H1 (cell line): ENCODE data around the gene AP1M2. TPM values are rescaled to one million over a fixed set of nuclear protein-coding genes. Genes with fewer than 3 reads are reported as not detected.

Experiments
- CTCF ChIA-PET: fragments of 300-600 bp; sonication (Branson Sonifier 250); formaldehyde crosslinking; loops from one replicate; lab custom pipeline; 2021; ENCODE audit not compliant: partially characterized antibody; lab: Charles Lee
- POLR2A ChIA-PET: fragments of 300-600 bp; sonication (Branson Sonifier 250); formaldehyde crosslinking; loops from one replicate; lab custom pipeline; 2021; ENCODE audit warnings: inconsistent platforms; ENCODE audit not compliant: partially characterized antibody; lab: Charles Lee
- DNase-seq, 2 experiments: peaks; one replicate each; pipeline versions ENCODE4 v3.0.0 to v3.0.0-alpha.2; 2010 to 2022; ENCODE audit warnings: low spot score in 2 of 2, low read depth in 1 of 2, mixed read lengths in 1 of 2
- FAIRE-seq: peaks from 2 replicates; lab custom pipeline; 2011; peaks lifted over from hg19 to GRCh38; lab: Jason Lieb, UNC
- H2AFZ ChIP-seq: 2 replicates; pipeline ENCODE4 v1.8.1; 2012; ENCODE audit warnings: low read length, inconsistent platforms
- H2AK5ac ChIP-seq: 2 replicates; pipeline ENCODE4 v1.6.1; 2013; ENCODE audit warnings: low read depth, low read length
- H2BK120ac ChIP-seq: replicated peaks from 2 replicates; pipeline ENCODE3; 2013; ENCODE audit warnings: low read depth, low read length, inconsistent platforms
- H2BK12ac ChIP-seq: 2 replicates; pipeline ENCODE4 v1.6.1; 2013; ENCODE audit warnings: low read depth, low read length
- H2BK15ac ChIP-seq: 2 replicates; pipeline ENCODE4 v1.6.1; 2013; ENCODE audit warnings: low read length
- H2BK20ac ChIP-seq: 2 replicates; pipeline ENCODE4 v1.6.1; 2013; ENCODE audit warnings: low read length
- H2BK5ac ChIP-seq: 2 replicates; pipeline ENCODE4 v1.6.1; 2013; ENCODE audit warnings: low read depth, low read length
- H3K14ac ChIP-seq: 2 replicates; pipeline ENCODE4 v1.6.1; 2013; ENCODE audit warnings: inconsistent platforms; ENCODE audit not compliant: insufficient read length
- H3K18ac ChIP-seq: 2 replicates; pipeline ENCODE4 v1.6.1; 2013; ENCODE audit warnings: low read length; ENCODE audit errors: extremely low read depth
- H3K23ac ChIP-seq: 2 replicates; pipeline ENCODE4 v1.6.1; 2013; ENCODE audit warnings: inconsistent platforms; ENCODE audit not compliant: insufficient read length
- H3K23me2 ChIP-seq: 2 replicates; pipeline ENCODE4 v1.6.1; 2013; ENCODE audit warnings: low read depth, low read length
- H3K27ac ChIP-seq: 2 replicates; pipeline ENCODE4 v1.6.1; 2011; ENCODE audit warnings: low read depth, low read length, inconsistent platforms
- H3K27me3 ChIP-seq, 4 experiments: replicated peaks in 1 of 4; 1 replicate in 1 of 4; 2 replicates in 3 of 4; pipeline versions ENCODE4 v1.6.1 to v1.8.1; 2011 to 2013; ENCODE audit warnings: low read length in 3 of 4, mild to moderate bottlenecking in 3 of 4, inconsistent platforms in 2 of 4, mixed read lengths in 2 of 4, moderate library complexity in 1 of 4; ENCODE audit not compliant: control insufficient read depth in 3 of 4, insufficient read depth in 3 of 4; ENCODE audit errors: extremely low read depth in 1 of 4
- H3K36me3 ChIP-seq, 4 experiments: 2 replicates each; pipeline versions ENCODE4 v1.6.1 to v1.8.1; 2011 to 2013; ENCODE audit warnings: mild to moderate bottlenecking in 4 of 4, low read length in 3 of 4, moderate library complexity in 2 of 4, control low read depth in 1 of 4, inconsistent platforms in 1 of 4; ENCODE audit not compliant: insufficient read depth in 4 of 4, control insufficient read depth in 2 of 4
- H3K4ac ChIP-seq: replicated peaks from 2 replicates; pipeline ENCODE3; 2013; ENCODE audit warnings: low read length, low read depth, mixed read lengths, inconsistent platforms; ENCODE audit not compliant: insufficient read length
- H3K4me1 ChIP-seq, 4 experiments: replicated peaks in 1 of 4; 1 replicate in 1 of 4; 2 replicates in 3 of 4; pipeline versions ENCODE4 v1.6.1 to v1.8.1; 2011 to 2013; ENCODE audit warnings: low read length in 3 of 4, inconsistent platforms in 2 of 4, mixed read lengths in 1 of 4; ENCODE audit not compliant: insufficient read depth in 4 of 4, control insufficient read depth in 3 of 4
- H3K4me2 ChIP-seq, 2 experiments: 2 replicates each; pipeline versions ENCODE4 v1.6.1 to v1.8.1; 2011 to 2013; ENCODE audit warnings: low read depth in 2 of 2, low read length in 2 of 2, control low read depth in 1 of 2, inconsistent platforms in 1 of 2, mild to moderate bottlenecking in 1 of 2; ENCODE audit not compliant: insufficient read depth in 1 of 2
- H3K4me3 ChIP-seq, 4 experiments: fragments of 200-600, 300-600 bp in 1 of 4; sonication (generic), shearing (Covaris generic), sonication (Bioruptor Twin) in 1 of 4; 2 replicates each; pipeline versions ENCODE4 v1.5.1 to v1.8.1; 2011 to 2016; ENCODE audit warnings: low read length in 4 of 4, low read depth in 3 of 4, control low read depth in 2 of 4, inconsistent platforms in 2 of 4, mild to moderate bottlenecking in 2 of 4, mixed read lengths in 1 of 4, moderate library complexity in 1 of 4; ENCODE audit not compliant: insufficient read depth in 2 of 4; ENCODE audit errors: extremely low read depth in 1 of 4
- H3K56ac ChIP-seq: replicated peaks from 2 replicates; pipeline ENCODE3; 2013; ENCODE audit warnings: low read depth, mild to moderate bottlenecking, mixed read lengths, low read length, inconsistent platforms; ENCODE audit not compliant: insufficient read length
- H3K79me1 ChIP-seq: 2 replicates; pipeline ENCODE4 v1.6.1; 2013; ENCODE audit warnings: low read depth, low read length, control low read depth
- H3K79me2 ChIP-seq, 2 experiments: 2 replicates each; pipeline versions ENCODE4 v1.6.1 to v1.8.1; 2012 to 2013; ENCODE audit warnings: low read length in 2 of 2, mild to moderate bottlenecking in 2 of 2, inconsistent platforms in 1 of 2; ENCODE audit not compliant: insufficient read depth in 2 of 2, control insufficient read depth in 1 of 2
- H3K9ac ChIP-seq, 4 experiments: replicated peaks in 1 of 4; 1 replicate in 1 of 4; 2 replicates in 3 of 4; pipeline versions ENCODE4 v1.6.1 to v1.8.1; 2011 to 2013; ENCODE audit warnings: low read depth in 3 of 4, low read length in 3 of 4, control low read depth in 2 of 4, mild to moderate bottlenecking in 2 of 4, moderate library complexity in 2 of 4, inconsistent platforms in 1 of 4; ENCODE audit errors: extremely low read depth in 1 of 4
- H3K9me3 ChIP-seq, 2 experiments: 2 replicates each; pipeline versions ENCODE4 v1.6.1 to v1.8.1; 2012 to 2013; ENCODE audit warnings: mild to moderate bottlenecking in 2 of 2, moderate library complexity in 2 of 2, control low read depth in 1 of 2, inconsistent platforms in 1 of 2, low read depth in 1 of 2, low read length in 1 of 2, mixed read lengths in 1 of 2; ENCODE audit not compliant: insufficient read depth in 2 of 2
- H4K20me1 ChIP-seq, 2 experiments: replicated peaks in 1 of 2; 2 replicates each; pipeline versions ENCODE3 to v1.8.1; 2011 to 2013; ENCODE audit warnings: inconsistent platforms in 2 of 2, low read length in 2 of 2, mild to moderate bottlenecking in 1 of 2; ENCODE audit not compliant: insufficient read depth in 2 of 2, control insufficient read depth in 1 of 2
- H4K5ac ChIP-seq: 2 replicates; pipeline ENCODE4 v1.6.1; 2013; ENCODE audit warnings: low read length, low read depth, mixed read lengths, inconsistent platforms; ENCODE audit not compliant: insufficient read length
- H4K8ac ChIP-seq: 2 replicates; pipeline ENCODE4 v1.8.0; 2013; ENCODE audit warnings: mild to moderate bottlenecking, moderate library complexity, low read length, inconsistent platforms; ENCODE audit not compliant: insufficient read depth; ENCODE audit errors: extremely low read depth
- H4K91ac ChIP-seq: replicated peaks from 2 replicates; pipeline ENCODE3; 2013; ENCODE audit warnings: low read length, mixed read lengths, inconsistent platforms; ENCODE audit not compliant: insufficient read length
- BCL11A ChIP-seq, 2 experiments: IDR thresholded peaks; one replicate each; pipeline ENCODE4 v1.6.1; 2011; ENCODE audit warnings: low read depth in 2 of 2, low read length in 2 of 2, mild to moderate bottlenecking in 2 of 2
- CTBP2 ChIP-seq: IDR thresholded peaks from 2 replicates; pipeline ENCODE4 v1.7.0; 2011; ENCODE audit warnings: borderline replicate concordance, mild to moderate bottlenecking, moderate library complexity, mixed read lengths, low read length; ENCODE audit not compliant: insufficient read depth, insufficient read length
- EGR1 ChIP-seq: IDR thresholded peaks from 2 replicates; pipeline ENCODE4 v1.6.1; 2011; ENCODE audit warnings: low read depth, low read length, borderline replicate concordance
- SRF ChIP-seq: IDR thresholded peaks from 2 replicates; pipeline ENCODE4 v1.6.1; 2011; ENCODE audit warnings: mild to moderate bottlenecking, low read depth, low read length, moderate library complexity
- WGBS, 2 experiments: shearing (Covaris generic) in 1 of 2; methylation state at CpG; one replicate each; pipeline versions ENCODE4 v1.1.6 to v1.1.7; 2013 to 2015; ENCODE audit warnings: low lambda C conversion rate in 2 of 2, mixed read lengths in 2 of 2, inconsistent platforms in 1 of 2, low coverage in 1 of 2, missing lambda C conversion rate in 1 of 2; ENCODE audit not compliant: insufficient replicate concordance in 2 of 2, insufficient coverage in 1 of 2, insufficient read length in 1 of 2; ENCODE audit errors: extremely low coverage in 1 of 2, missing lambda C conversion rate in 1 of 2; 5-methylcytosine and 5-hydroxymethylcytosine counted together
- polyA plus RNA-seq, 7 experiments: library from polyadenylated mRNA; depleted of rRNA in 3 of 7; stranded (reverse) in 5 of 7; unstranded in 2 of 7; fragments of >200 nt in 5 of 7; fragments of 200-250 nt in 2 of 7; gene quantifications; 1 replicate in 5 of 7; 2 replicates in 1 of 7; 4 replicates in 1 of 7; pipeline versions ENCODE4 v1.2.1 to v1.2.3, GENCODE V29; 2011 to 2013; ENCODE audit warnings: missing spikeins in 2 of 7, mixed read lengths in 2 of 7
- total RNA-seq: library from RNA; stranded (reverse); fragmentation: NEBNext Ultra II Directional; extraction: Animal tissue kit (Norgen Biotek cat#: 25700); gene quantifications from 2 replicates; pipeline ENCODE4 v1.2.1, GENCODE V29; 2021
- TF ChIP-seq, protein P1 (sequence below): IDR thresholded peaks from 2 replicates; pipeline ENCODE4 v1.6.1; 2012; ENCODE audit warnings: low read length, inconsistent platforms

The AP1M2 gene
- total and polyA plus RNA-seq, 2 of the 8 experiments (the other 6 are each of a cell fraction or from before 2014, with no cell fraction given): 140 to 161 TPM

DNA sequence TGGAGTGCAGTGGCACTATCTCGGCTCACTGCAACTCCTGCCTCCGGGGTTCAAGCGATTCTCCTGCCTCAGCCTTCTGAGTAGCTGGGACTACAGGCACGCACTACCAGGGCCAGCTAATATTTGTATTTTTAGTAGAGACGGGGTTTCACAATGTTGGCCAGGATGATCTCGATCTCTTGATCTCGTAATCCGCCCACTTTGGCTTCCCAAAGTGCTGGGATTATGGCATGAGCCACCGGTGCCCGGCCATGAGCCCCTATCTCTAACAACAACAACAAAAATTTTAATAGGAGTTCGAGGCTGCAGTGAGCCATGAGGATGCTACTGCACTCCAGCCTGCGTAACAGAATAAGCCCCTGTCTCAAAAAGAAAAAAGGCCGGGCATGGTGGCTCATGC is 5.0 kb downstream of the AP1M2 start:
- H4K5ac ChIP-seq: no peak overlapping the region
- no peak overlapping the region for H3K14ac ChIP-seq
- no peaks in the 10 kb centered on the region; the same call in 1 of the 2 replicates for H3K23me2 ChIP-seq
- no peak overlapping the region for H3K23ac ChIP-seq
- ChIA-PET CTCF (interaction anchor here (0.7 to 8.7 kb wide), 42 partner anchors 8 to 291 kb away, joined by 3 to 267 read pairs (median 9); partner anchors contain the start of genes DNM2, QTRT1 and SLC44A2), POLR2A (interaction anchor here (0.6 to 6.8 kb wide), 20 partner anchors 8 to 608 kb away, joined by 3 to 33 read pairs (median 6); partner anchors contain the start of genes QTRT1 and SLC44A2)
- no peak overlapping the region for H3K4ac ChIP-seq
- no peak overlapping the region for H2AFZ ChIP-seq
- no peak overlapping the region for H4K91ac ChIP-seq
- WGBS, 2 experiments: 93% methylated on average over 12 of the region's 13 CpGs; no CpG with 5 or more reads in 1 of the 2 experiments
- H3K56ac ChIP-seq: no peak overlapping the region
- no peak overlapping the region for H2BK120ac ChIP-seq
- H3K79me1 ChIP-seq: peaks cover 3% of the 10 kb centered on the region; the same call in 1 of the 2 replicates
- H3K79me2 ChIP-seq: peaks cover 0 to 5% of the 10 kb centered on the region in 2 experiments; a peak in 1 of 4 replicates
- H4K20me1 ChIP-seq: peaks cover 2 to 6% of the 10 kb centered on the region in 2 experiments
- DNase-seq (no peak), FAIRE-seq (no peak)
- H3K9me3 ChIP-seq: no peaks in the 10 kb centered on the region
- H2BK5ac ChIP-seq: no peak overlapping the region
- H3K4me2 ChIP-seq: no peak overlapping the region
- H3K27me3 ChIP-seq: no peaks in the 10 kb centered on the region
- no peak overlapping the region for H3K27ac ChIP-seq
- H3K9ac ChIP-seq: no peak overlapping the region
- no peak overlapping the region for H3K4me3 ChIP-seq
- no peak overlapping the region for H2AK5ac ChIP-seq
- H2BK15ac ChIP-seq: no peak overlapping the region
- H3K4me1 ChIP-seq: no peaks in the 10 kb centered on the region; a peak in 1 of 7 replicates
- H2BK12ac ChIP-seq: no peak overlapping the region
- no peak overlapping the region for H2BK20ac ChIP-seq
- peaks cover 12 to 34% (median 27%) of the 10 kb centered on the region in 4 experiments for H3K36me3 ChIP-seq
- H4K8ac ChIP-seq: no peak overlapping the region
- no peak overlapping the region for H3K18ac ChIP-seq
- TF ChIP-seq EGR1 (no peak), SRF (no peak), BCL11A (IDR thresholded peaks at IDR 0.05; ENCODE audit: low read depth in 2 of 2, low read length in 2 of 2) (no peak), CTBP2 (no peak)
- TF ChIP-seq, protein P1, sequence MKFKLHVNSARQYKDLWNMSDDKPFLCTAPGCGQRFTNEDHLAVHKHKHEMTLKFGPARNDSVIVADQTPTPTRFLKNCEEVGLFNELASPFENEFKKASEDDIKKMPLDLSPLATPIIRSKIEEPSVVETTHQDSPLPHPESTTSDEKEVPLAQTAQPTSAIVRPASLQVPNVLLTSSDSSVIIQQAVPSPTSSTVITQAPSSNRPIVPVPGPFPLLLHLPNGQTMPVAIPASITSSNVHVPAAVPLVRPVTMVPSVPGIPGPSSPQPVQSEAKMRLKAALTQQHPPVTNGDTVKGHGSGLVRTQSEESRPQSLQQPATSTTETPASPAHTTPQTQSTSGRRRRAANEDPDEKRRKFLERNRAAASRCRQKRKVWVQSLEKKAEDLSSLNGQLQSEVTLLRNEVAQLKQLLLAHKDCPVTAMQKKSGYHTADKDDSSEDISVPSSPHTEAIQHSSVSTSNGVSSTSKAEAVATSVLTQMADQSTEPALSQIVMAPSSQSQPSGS: no peak
